ENCODE results near the gene SERP2. TPM values are rescaled to one million over a fixed set of nuclear protein-coding genes. Genes with fewer than 3 reads are reported as not detected.

The SERP2 gene
- total and polyA plus RNA-seq, 10 of the 15 experiments (the other 5 are each of a cell fraction or from before 2014, with no cell fraction given), result not detected

DNA sequence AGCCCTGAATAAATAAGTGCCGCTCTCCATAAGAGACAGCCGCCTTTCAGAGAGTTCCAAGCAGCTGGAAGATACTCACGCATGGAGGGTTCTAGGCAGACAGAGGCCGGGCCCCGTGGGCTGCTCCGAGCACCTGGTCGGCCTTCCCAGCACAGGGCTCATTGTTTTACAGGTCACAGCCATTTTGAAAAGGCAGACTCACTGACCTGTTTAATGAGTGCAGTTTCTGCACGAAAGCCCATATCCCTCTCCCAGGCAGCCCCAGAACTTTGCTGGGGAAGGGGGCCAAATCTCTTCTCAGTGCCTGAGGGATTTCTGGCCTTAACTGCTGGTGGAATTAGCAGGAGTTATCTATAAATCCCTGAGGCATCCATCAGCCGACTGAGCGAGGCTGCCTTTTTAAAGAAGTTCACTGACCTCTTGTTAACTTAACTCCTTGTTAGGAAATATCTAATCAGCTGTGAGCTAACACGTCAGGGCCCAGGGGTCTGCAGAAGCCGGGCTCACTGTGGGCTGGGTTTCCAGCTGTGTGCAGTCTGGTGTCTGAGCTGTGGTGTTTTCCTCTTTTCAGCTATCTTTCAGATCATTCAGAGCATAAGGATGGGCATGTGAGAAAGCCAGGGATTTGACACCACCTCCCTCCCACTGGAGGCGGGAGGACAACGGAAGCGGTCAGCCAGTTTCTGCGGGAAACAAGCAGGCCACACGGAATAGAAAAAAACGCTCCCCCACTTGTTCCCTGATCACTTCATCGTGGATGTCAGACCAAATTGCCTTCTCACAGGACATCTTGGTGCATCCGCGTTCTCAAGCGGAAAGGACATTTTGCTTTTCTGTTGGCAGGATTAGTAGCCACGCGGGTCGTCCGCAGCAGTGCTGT lies 23.3 kb downstream of the SERP2 start:
- H3K27ac ChIP-seq (ENCODE audit: control insufficient read depth, insufficient read depth), result no peak overlapping the region
- CTCF ChIA-PET, result no interaction called here
- in situ Hi-C loops (cut with MboI), result no loop called here
- no peak for ATAC-seq
- no peaks in the 10 kb centered on the region for H3K27me3 ChIP-seq (replicated peaks in 1 of 2; ENCODE audit: control insufficient read depth in 2 of 2, insufficient read depth in 2 of 2, low read length in 1 of 2)
- no peaks in the 10 kb centered on the region for H3K79me2 ChIP-seq (ENCODE audit: control insufficient read depth, insufficient read depth, low read length)
- no TSS peak for BruUV-seq (replicated peaks)
- no peaks in the 10 kb centered on the region for H3K36me3 ChIP-seq (ENCODE audit: control insufficient read depth in 2 of 2, insufficient read depth in 2 of 2, low read length in 1 of 2)
- 59% methylated on average over 26 of the region's 26 CpGs for whole genome bisulfite sequencing (ENCODE audit: insufficient coverage, insufficient replicate concordance, low lambda C conversion rate, missing lambda C conversion rate)
- RAD21 ChIA-PET (ENCODE audit: unreplicated experiment), result no interaction called here
- no peak overlapping the region for H3K4me2 ChIP-seq (ENCODE audit: control insufficient read depth, insufficient read depth)
- SMC1A ChIA-PET (ENCODE audit: uncharacterized antibody, unreplicated experiment), result interaction anchor here (0.6 kb wide), 1 partner anchor 1932 kb away, joined by 4 read pairs; no protein-coding TSS in a partner anchor
- no peaks in the 10 kb centered on the region for H3K4me1 ChIP-seq (ENCODE audit: control insufficient read depth, insufficient read depth, low read length)
- no peak overlapping the region for H2AFZ ChIP-seq (ENCODE audit: control insufficient read depth, low read depth, low read length)
- no peak overlapping the region for H3K4me3 ChIP-seq
- intact Hi-C loops (cut with micrococcal nuclease; ENCODE audit: unreplicated experiment), result no loop called here
- FAIRE-seq, result no peak
- POLR2A ChIA-PET, result no interaction called here
- TF ChIP-seq ESRRA (IDR thresholded peaks at IDR 0.05; ENCODE audit: low read length) (no peak), ATF7 (IDR thresholded peaks at IDR 0.05; ENCODE audit: low read depth) (no peak), NFYB (IDR thresholded peaks at IDR 0.05; ENCODE audit: insufficient read depth, low read depth, low read length) (no peak), CBX5 (IDR thresholded peaks at IDR 0.05; ENCODE audit: low read depth) (no peak), SIN3A (IDR thresholded peaks at IDR 0.05; ENCODE audit: low read depth, low read length) (no peak), KAT2A (conservative IDR thresholded peaks at IDR 0.05; ENCODE audit: control insufficient read depth, low read depth, low read length) (no peak), MEF2B (IDR thresholded peaks at IDR 0.05; ENCODE audit: partially characterized antibody, poor library complexity, severe bottlenecking) (no peak), ZNF207 (IDR thresholded peaks at IDR 0.05; ENCODE audit: borderline replicate concordance) (no peak), POLR2AphosphoS5 (IDR thresholded peaks at IDR 0.05; ENCODE audit: low read length) (no peak), NR2C2 (IDR thresholded peaks at IDR 0.05; ENCODE audit: borderline replicate concordance, control insufficient read depth, insufficient read length, low read depth) (no peak), FOXM1 (IDR thresholded peaks at IDR 0.05; ENCODE audit: low read depth, low read length) (no peak), JUNB (IDR thresholded peaks at IDR 0.05) (no peak), SMARCA5 (IDR thresholded peaks at IDR 0.05) (no peak), NR2F1 (conservative IDR thresholded peaks at IDR 0.05) (no peak)
- TF ChIP-seq, protein P1, sequence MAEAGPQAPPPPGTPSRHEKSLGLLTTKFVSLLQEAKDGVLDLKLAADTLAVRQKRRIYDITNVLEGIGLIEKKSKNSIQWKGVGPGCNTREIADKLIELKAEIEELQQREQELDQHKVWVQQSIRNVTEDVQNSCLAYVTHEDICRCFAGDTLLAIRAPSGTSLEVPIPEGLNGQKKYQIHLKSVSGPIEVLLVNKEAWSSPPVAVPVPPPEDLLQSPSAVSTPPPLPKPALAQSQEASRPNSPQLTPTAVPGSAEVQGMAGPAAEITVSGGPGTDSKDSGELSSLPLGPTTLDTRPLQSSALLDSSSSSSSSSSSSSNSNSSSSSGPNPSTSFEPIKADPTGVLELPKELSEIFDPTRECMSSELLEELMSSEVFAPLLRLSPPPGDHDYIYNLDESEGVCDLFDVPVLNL (IDR thresholded peaks at IDR 0.05; ENCODE audit: low read depth, low read length), result no peak
- DNase-seq (ENCODE audit: low read depth, low spot score), result no peak
- no peak overlapping the region for H3K9ac ChIP-seq (ENCODE audit: control insufficient read depth, insufficient read depth, low read length)
- no peaks in the 10 kb centered on the region for H3K9me3 ChIP-seq (replicated peaks; ENCODE audit: control insufficient read depth, insufficient read depth, low read length)
- no peaks in the 10 kb centered on the region for H4K20me1 ChIP-seq (ENCODE audit: control insufficient read depth, insufficient read depth)

Data from GM12878 (cell line).